Cardiac fibroblast (primary cell): ENCODE measurements around the gene PLA2G2C.

Experiments
- DNase-seq, 2 donors: peaks; one replicate each; pipeline versions ENCODE4 v3.0.0 to v3.0.0-alpha.2; 2010; ENCODE audit warnings: low read depth in 2 of 2
- H3K4me3 ChIP-seq, 2 donors: replicated peaks in 1 of 2; 1 replicate in 1 of 2; 2 replicates in 1 of 2; pipeline ENCODE4 v1.5.1; 2011; ENCODE audit warnings: low read depth in 2 of 2, low read length in 2 of 2, mild to moderate bottlenecking in 2 of 2, moderate library complexity in 1 of 2
- CTCF ChIP-seq: IDR thresholded peaks from one replicate; pipeline ENCODE4 v1.5.1; 2011; ENCODE audit warnings: low read depth, mild to moderate bottlenecking, low read length, inconsistent platforms

Gene PLA2G2C

GRCh38 chr1:20142001-20142710 is 44.2 kb downstream of the PLA2G2C start:
- no peak for DNase-seq
- TF ChIP-seq CTCF, result no peak
- H3K4me3 ChIP-seq, result no peak overlapping the region

- TF ChIP-seq CTCF, result no peak
- DNase-seq, result no peak
- H3K4me3 ChIP-seq, result no peak overlapping the region
Observed at GRCh38 chr1:20141466-20141865, 44.9 kb downstream of the PLA2G2C start.

GRCh38 chr1:20141001-20141400 is 45.3 kb downstream of the PLA2G2C start:
- no peak for DNase-seq
- no peak for TF ChIP-seq CTCF
- no peak overlapping the region for H3K4me3 ChIP-seq

- TF ChIP-seq CTCF, result no peak
- no peak overlapping the region for H3K4me3 ChIP-seq
- no peak for DNase-seq
Observed at GRCh38 chr1:20139776-20140612, 46.3 kb downstream of the PLA2G2C start.

- DNase-seq, result no peak
- TF ChIP-seq CTCF, result no peak
- H3K4me3 ChIP-seq, result no peak within 1 kb of the TSS
Observed at GRCh38 chr1:20138961-20139550, 47.3 kb downstream of the PLA2G2C start, which contains the start of gene PLA2G2F. Gene PLA2G2F, plus strand, starts transcription at chr1:20139323. Its CDS starts 105 bp downstream, at chr1:20139428.

GRCh38 chr1:20138346-20138745 is 48.0 kb downstream of the PLA2G2C start:
- H3K4me3 ChIP-seq, result no peak overlapping the region
- TF ChIP-seq CTCF, result no peak
- no peak for DNase-seq
